Measurements from ENCODE around the gene SLC35E1.
A peak's percentile ranks its signal among the peaks of the same experiment; 100 is the strongest.
"Not testable (repeated sequence)": the region's sequence is repeated elsewhere in the genome, so short reads cannot be mapped to it uniquely, and the experiment has no call there.

Gene SLC35E1

DNA sequence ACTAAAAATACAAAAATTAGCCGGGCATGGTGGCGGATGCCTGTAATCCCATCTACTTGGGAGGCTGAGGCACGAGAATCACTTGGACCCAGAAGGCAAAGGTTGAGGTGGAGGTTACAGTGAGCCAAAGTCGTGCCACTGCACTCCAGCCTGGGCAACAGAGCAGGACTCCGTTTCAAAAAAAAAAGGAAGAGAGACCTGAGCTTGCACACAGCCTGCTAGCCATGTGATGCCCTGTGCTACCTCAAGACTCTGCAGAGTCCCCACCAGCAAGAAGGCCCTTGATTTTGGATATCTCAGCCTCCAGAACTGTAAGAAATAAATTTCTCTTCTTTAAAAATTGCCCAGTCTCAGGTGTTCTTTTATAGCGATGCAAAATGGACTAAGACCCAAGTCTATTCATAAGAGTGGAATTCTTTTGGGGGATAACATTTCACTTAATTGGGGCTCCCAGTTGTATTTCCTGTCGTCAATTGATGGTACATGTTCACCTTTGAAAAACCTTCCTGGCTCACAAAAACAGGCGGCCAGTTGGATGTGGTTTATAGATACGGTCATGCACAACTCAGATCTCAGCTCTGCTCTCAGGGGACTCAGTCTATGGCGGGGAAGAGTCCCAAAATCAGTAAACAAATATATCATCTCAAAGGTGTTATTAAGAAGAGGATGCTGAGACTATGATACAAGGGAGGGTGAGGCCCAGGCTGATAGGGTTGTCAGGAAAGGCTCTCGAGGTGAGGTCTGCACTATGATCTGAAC lies 27.6 kb downstream of the SLC35E1 start:
- DNase-seq (ENCODE audit: low read depth) = no peak

DNA sequence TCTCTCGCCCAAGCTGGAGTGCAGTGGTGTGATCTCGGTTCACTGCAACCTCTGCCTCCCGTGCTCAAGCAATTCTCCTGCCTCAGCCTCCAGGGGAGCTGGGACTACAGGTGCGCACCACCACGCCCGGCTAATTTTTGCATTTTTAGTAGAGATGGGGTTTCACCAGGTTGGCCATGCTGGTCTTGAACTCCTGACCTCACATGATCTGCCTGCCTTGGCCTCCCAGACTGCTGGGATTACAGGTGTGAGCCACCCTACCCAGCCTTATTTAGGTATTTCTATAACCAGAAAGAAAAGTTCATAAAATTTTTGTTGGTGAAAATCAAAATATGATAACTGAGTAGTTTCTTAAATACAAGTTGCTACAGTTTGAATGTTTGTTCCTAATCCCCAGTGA lies 28.5 kb downstream of the SLC35E1 start:
- not testable (repeated sequence) for DNase-seq (ENCODE audit: low read depth)

DNA sequence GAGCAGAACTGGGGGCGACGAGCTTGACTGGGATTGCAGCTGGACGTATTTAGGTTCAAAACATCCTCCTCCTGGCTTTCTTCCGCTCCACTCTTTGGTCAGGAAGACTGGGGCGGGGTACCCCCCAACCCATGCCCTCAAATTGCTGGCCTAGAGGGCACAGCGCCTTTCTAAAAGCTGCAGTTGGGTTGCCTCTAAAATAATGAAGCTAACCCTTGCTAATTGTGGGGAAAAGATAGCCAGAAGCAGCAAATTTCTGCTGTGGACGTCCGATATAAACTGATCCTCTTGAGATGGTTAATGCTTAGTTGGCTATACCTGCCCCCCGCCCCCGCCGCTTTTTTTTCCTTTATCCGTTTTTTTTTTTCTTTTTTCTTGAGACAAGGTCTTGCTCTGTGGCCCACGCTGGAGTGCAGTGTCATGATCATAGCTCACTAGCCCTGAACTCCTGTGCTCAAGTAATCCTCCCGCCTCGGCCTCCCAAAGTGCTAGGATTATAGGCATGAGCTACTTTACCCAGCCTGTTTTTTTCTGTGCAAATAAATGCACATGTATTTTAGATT lies 29.2 kb downstream of the SLC35E1 start:
- DNase-seq (ENCODE audit: low read depth) = no peak

DNA sequence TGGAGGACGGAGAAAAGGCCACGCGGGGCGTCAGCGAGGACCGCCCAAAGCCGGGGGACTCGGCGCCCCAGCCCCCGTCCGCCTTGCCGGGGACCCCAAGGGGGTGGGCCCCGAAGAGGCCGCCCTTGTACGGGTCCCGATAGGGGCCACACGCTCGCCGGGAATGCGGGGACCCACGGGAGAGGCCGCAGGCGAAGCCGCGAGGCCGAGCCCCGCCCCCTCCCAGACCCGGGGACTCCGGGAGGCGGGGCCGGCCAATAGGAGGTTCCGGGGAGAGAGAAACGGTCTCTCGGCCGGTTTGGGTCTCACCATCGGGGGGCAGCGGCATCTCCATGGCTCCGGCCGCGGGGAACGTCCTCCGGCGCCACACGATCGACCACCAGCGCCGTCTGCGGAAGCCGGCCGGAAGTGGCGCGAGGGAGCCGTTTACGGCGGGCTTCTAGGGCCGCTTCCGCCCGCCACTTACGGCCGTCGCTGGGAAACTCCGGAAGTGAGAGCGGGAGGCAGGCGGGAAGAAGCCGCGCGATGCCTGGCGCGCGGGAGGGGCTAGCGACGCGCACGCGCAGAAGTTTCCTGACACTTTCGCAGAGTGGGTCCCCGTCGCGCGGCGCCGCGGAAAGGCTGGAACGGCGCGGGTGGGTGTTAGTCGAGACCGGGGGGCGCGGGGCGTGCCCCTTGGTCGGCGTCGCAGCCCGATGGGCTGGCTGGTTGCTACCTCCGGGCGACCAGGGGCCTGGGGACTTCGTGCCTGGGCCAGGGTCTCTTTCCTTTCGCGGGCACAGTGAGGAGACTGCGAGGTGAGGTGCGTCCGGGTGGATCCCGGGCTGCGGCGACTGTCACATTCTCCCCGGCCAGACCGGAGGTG lies 29.9 kb downstream of the SLC35E1 start, which contains the start of gene CHERP:
Gene CHERP (minus strand): TSS at position 393 of the 865 bp plus-strand sequence. CDS start 59 bp downstream, at position 334.
- DNase-seq (ENCODE audit: low read depth) = peak; percentile 93

DNA sequence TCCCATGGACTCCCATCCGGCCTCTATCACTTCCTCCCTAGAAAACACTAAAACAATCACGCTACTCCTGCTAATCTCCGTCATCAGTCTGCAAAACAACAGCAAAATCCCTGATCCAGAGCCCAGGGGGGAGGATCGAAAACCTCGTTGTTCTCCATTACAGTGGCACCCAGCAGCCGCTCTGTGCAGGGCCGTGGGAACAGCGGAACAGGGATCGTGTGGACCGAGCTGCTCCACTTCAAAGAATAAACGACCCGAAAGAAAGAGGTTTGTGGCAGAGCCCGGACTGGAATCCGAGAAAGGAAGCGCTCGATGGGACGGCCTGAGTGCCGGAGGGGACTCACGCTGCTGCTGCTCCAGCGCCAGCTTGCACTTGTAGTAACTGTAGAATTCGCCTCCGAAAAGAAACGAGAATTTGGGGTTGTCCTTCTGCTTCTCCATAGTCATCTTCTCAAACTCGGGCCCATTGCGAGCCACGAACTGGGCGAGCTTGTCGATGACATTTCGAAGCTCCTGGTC lies 30.6 kb downstream of the SLC35E1 start:
- DNase-seq (ENCODE audit: low read depth) = no peak

DNA sequence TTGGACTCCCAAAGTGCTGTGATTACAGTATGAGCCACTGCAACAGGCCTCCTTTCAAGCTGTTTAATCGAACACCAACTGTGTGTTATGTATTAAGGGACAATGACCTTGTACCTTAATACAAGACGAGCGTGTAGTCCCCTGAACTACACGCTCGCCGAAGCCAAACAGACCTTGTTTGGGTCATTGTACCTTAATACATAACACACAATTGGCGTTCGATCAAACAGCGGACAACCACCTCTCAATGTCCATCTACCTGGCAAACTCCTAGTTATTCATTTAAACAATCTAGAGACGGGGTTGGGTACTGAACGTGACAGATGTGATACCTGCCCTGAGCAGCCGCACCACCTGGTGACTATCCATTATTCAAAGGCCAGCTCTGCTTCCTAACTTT lies 31.3 kb downstream of the SLC35E1 start:
- DNase-seq (ENCODE audit: low read depth) = no peak

DNA sequence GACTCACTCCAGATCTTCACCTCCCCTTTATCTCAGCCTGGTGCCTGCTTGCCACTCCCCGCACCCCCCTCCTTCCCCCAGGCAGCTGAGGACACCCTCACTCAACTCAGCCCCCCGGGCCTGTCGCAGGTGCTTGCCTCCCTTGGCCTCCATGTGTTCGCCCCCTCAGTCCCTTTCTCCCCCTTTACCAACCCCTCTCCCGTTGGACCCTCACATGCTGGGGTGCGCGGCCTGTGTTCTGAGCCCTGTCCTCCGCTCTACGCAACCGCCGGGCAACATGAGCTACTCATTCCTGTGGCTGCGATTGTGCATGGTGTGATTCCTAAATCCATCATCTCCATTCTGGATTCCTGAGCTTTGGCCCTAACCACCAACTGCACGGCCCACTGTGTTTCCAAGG lies 35.1 kb downstream of the SLC35E1 start:
- DNase-seq (ENCODE audit: low read depth) = no peak

DNA sequence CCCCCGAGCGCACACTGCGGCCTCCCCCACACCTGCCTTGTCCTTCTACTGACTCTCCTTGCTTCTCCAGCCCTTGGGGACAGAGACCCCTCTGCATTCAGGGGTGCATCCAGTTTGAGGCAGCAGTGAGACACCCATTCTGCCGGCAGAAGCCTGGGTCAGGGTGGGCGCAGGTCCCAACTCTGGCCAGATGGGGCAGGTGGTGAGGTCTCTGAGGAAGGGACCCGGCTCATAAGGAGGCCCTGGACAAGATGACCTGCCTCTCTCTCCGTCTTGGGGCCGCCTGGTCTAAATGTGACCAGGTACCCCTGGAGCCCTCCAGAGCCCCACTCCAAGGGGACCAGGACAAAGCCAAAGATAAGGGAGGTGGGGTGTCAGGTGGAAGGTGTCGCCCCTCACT lies 36.1 kb downstream of the SLC35E1 start:
- DNase-seq (ENCODE audit: low read depth) = no peak

DNA sequence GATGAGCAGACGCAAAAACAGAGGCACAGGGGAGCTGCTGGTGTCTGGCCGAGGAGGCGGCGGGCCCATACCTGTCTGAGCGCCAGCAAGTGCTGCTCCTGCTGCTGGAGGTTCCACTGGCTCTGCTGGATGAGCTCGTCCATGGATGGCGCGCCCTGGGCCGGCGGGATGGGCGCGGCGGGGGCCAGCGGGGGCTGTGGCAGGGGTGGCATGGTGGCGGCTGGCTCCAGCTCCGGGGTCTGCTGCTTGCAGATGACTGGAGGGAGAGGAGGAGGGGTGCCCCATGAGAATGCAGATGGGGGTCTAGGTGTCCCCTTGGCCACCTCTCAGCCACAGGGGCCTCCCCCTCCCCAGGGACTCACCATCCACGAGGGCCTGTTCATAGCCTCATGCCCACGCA lies 36.8 kb downstream of the SLC35E1 start:
- DNase-seq (ENCODE audit: low read depth) = no peak

DNA sequence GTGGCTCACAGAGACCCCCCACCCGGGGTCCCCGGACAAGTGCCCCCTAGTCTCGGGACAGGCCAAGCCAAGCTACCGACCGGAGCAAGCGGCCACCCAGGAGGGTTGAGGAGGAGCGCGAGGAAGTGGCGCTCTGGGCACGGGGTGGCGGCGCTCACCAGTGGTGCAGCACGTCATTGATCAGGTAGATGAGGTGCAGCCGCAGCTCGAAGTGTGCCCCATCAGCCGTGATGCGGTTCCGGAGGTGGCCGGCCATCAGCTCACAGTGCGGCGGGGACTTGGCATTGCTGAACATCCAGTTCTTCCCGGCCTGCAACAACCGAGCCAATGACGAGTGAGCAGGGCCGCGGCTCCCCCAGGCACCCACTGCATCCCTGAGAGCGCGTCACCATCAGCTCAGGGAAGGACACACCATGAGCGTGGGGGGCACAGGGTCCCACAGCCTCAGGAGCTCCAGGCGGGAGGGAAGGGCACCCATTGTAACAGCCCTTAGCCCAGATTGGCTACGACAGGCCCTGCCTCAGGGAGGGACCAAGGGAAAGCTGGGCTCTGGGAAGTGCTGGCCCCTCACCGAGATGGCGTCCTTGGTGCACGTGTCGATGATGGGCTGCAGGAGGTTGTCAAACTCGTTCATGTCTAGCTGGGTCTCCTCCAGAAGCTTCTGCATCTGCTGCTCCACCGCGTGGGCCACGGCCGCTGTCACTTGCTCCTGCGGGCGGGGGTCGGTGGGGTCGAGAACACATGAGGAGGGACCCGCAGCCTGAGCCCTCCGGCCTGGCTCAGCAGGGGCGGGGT lies 39.6 kb downstream of the SLC35E1 start:
- no peak for DNase-seq (ENCODE audit: low read depth)

DNA sequence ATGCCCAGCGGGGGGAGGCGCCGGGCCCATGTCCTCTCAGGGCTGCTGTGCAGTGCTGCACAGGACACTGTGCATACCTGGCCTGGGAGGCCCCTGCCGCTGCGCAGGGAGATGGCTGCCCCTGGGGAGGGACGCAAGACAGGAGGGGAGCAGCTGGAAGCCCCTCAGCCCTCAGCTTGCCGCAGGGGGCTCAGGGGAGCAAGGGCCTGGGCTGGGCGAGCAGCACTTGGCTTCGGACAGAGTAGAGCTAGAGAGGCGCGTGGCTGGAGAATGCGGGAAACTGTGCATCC lies 40.9 kb downstream of the SLC35E1 start:
- DNase-seq (ENCODE audit: low read depth) = no peak

DNA sequence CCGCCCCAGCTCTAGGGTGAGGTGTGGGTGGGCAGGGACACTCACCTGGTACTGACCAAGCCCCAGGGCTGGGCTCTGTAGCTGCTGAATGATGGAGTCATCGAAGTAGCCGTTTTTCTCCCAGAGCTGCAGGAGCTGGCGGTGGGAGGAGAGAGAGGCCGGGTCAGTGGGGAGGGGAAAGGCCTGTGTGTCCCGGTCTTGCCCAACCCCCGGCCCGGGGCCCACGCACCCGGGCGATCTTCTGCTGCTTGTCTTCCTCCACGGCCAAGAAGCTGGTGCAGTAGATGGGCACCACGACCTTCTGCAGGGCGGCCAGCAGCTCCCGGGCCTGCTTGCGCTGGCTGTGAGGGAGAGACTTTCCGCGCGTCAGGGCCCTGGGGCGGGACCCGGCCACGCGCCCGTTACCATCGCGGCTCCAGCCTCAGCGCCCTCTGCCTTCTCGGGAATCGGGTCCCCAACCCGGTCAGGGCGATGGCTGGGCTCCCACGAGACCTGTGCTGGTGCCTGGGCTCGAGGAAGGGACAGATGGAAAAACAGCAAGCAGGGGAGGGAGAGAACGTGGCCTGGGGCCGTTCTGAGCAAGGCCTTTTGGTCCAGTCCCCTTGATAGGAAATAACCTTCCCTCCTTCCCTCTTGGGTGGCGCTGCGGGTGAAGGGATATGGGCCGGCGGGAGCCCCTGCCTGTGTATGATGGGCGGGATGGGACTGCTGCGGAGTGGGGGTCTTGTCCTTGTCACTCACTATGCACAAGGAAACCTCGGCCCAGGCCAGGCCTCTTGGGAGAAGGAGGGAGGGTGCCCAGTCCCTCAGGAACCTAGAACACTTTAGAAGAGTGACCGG lies 41.5 kb downstream of the SLC35E1 start:
- no peak for DNase-seq (ENCODE audit: low read depth)

DNA sequence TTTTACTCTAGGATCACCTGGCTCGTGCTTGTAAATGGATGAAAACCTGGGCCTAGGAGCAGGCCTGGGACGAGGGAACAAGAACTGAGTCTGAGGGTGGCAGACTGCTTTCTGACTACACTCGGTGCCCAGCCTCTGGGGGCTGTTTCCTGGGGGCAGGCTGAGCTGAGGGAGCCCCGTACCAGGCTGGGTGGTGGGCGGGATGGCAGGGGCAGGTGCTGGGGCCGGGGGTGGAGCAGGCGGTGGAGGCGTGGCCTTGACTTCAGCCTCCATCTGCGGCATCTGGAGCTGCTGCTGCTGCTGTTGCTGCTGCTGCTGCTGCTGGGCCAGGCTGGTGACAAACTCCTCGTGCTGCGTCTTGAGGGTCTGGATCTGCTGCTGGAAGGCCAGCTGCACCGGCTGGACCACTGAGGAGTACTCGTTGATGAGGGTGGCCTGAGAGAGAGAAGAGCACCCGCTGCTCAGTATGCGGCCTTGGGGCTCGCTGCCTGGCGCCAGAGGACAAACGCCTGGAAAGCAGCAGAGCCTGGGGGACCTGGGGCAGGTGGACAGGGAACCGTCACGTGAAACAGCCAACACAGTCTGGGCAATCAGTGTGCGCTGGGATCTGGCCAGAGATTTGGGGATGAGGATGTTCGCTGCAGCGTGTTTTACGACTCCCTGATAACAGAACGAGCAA lies 42.6 kb downstream of the SLC35E1 start:
- no peak for DNase-seq (ENCODE audit: low read depth)

DNA sequence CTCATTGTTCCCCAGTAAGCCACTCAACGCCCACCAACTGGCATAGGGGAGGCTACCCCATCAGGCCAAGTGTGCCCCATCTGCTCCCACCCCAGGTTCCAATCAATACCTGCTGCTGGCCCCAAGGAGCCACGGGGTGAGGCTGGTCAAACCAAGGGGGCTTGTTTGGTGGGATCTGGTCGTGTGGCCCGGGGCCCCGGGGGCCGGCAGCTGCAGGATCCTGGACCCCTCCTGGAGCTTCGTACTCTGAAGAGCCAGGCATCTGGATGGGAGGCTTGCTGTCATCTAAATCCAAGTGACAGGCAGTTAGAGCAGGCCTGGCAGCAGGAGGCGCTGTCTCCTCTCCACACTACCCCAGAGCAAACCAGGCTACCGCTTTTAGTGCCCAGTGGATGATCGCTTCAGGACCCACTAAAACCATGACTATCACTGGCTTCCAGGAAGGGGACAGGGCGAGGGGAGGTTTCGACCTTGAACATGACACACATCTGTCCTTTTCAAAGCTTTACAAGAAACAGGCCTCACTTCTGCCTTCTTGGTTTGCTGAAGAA lies 44.2 kb downstream of the SLC35E1 start:
- no peak for DNase-seq (ENCODE audit: low read depth)

DNA sequence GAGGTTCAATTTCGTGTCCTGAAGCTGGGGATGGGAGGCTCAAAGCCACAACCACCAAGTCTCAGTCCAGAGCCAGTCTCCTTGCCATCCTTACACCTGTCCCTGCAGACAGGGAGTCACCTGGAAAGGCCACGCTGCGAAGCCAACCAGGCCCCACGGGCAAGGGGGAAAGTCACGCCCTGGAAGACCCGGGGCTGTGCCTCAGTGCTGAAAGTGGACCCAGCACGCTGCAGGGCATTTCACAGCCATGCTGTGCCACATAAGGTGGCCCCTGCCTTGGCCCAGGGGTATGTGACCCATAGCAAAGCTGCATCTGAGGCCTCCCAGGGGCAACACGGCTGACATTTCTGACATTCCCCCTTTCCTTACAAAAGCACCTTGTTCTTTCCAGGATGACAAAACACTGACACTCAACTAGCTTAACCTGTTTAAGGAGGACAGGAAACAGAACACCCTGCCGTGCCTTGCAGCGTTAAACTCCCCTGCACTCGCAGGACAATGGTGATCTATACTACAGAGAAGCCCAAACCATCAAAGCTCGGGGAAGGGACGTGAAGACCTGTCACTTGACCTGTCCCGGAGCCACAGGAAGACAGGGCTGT lies 44.8 kb downstream of the SLC35E1 start:
- no peak for DNase-seq (ENCODE audit: low read depth)

DNA sequence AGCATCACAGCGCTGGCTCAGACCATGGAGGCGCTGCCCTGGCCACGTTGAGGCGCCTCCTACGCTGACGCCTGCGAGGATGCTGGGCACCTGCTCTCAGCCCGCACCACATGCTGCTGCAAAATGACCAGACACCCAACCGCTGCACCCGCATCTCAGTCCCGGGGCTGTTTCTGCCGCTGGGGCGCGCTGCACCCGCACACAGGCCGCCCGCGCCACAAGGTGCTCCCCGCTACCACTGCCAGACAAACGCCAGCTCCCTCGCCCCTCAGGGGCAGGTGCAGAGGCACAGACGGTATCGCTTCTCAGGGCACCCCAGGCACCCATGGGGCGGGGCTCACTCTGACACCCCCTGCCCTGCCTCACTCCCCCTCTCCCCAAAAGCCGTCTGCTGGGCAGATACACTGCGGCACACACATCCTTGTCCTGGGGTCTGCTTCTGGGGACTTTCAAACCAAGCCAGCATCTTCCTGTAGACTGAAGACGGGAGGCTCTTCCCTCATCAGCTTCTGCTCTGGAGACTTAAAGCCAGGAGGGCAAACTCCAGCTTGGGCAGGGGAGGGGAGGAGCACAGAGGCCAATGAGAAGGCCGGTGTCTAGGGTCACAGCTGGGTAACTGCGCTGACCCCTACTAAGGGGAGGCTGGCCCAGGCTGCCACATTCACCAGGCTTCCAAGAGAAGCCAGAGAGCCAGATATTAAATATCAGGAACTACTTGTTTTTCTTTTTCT lies 46.3 kb downstream of the SLC35E1 start:
- no peak for DNase-seq (ENCODE audit: low read depth)

DNA sequence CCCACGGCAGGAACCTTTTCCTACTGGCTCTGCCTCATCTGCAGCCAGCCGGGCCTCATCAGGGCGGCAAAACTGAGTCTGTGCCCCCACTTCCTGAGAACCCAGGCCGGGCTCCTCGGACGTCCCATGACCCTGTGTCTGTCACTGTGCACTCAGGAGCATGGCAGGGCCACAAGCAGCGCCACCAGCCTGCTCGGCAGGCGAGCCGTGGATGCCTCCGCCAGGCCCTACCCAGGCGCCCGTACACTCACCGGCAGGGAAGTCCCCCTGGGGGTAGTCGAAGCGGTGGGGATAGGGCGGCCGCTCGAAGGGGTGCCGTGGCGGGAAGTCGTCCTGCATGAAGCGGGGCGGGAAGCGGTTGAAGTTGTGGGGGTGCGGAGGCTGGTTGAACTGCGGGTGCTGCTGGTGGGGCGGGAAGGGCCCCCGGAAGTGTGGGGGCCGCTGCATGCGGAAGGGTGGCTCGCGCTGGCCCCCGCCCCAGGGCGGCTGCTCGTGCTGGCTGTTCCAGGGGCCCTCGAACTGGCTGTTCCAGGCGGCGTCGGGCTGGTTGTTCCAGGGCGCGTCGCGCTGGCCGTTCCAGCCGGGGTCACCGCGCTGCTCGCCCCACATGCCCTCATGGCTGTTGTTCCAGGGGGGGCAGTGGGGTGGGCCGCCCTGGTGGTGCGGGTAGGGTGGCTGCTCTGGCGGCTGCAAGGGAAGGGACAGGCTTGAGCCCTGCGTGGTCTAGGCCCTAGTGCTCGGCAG lies 47.1 kb downstream of the SLC35E1 start:
- DNase-seq (ENCODE audit: low read depth) = no peak
